Peyer's patch (tissue), 4 donors: Measurements from ENCODE around the gene NAT16.

ENCODE experiments used
- CTCF ChIP-seq, 6 experiments: fragments of 450-650 bp in 4 of 6; fragments of 200-600 bp in 2 of 6; sonication (generic) in 1 of 6; IDR thresholded peaks; one replicate each; pipeline ENCODE4 v1.5.1; 2017 to 2019; ENCODE audit warnings: antibody characterized with exemption in 6 of 6, mild to moderate bottlenecking in 3 of 6, moderate library complexity in 1 of 6
- POLR2A ChIP-seq, 2 donors: fragments of 450-650 bp; IDR thresholded peaks; one replicate each; pipeline ENCODE4 v1.5.1; 2017; ENCODE audit warnings: antibody characterized with exemption in 2 of 2, mild to moderate bottlenecking in 2 of 2, moderate library complexity in 2 of 2

GRCh38 chr7:101179117-101179516, 976 bp downstream of the NAT16 start:
- no peak for TF ChIP-seq CTCF (IDR thresholded peaks at IDR 0.05)
- TF ChIP-seq POLR2A (IDR thresholded peaks at IDR 0.05): no peak
